ENCODE data around the gene ADORA3.

DNA sequence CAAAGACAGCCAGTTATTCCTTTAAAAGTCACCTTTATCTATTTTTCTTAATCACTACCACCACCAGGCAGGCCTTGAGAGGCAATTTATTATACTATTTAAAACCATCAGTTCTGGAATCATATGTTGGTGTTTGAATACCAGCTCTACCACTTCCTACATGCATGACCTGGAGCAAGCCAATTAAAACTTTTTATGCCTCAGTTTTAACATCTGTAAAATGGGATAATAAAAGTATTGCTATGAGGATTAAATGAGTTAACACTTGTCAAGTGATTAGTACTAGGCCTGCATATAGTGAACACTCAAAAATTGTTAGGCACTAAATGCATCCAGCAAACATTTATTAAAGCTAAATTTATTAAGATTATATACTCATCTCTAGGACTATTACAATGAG, 49.2 kb upstream of the ADORA3 start:
- no peak for TF ChIP-seq CTCF (IDR thresholded peaks at IDR 0.05; ENCODE audit: control extremely low read depth in 1 of 3, insufficient read depth in 1 of 3, low read depth in 1 of 3, low read length in 3 of 3)
- TF ChIP-seq TAF1 (IDR thresholded peaks at IDR 0.05; ENCODE audit: low read depth, low read length), result no peak
- TF ChIP-seq SIRT6 (IDR thresholded peaks at IDR 0.05; ENCODE audit: low read length), result no peak
- no peak for TF ChIP-seq JUND (IDR thresholded peaks at IDR 0.05; ENCODE audit: low read length)
- no peak for TF ChIP-seq EZH2 (IDR thresholded peaks at IDR 0.05; ENCODE audit: low read depth, low read length, severe bottlenecking)
- TF ChIP-seq ASH2L (IDR thresholded peaks at IDR 0.05; ENCODE audit: low read length), result no peak
- no peak for TF ChIP-seq GTF2F1 (IDR thresholded peaks at IDR 0.05; ENCODE audit: borderline replicate concordance, low read depth, low read length)
- TF ChIP-seq SP2 (IDR thresholded peaks at IDR 0.05; ENCODE audit: low read length), result no peak
- no peak for TF ChIP-seq POLR2A (IDR thresholded peaks at IDR 0.05; ENCODE audit: control extremely low read depth in 1 of 2, low read depth in 2 of 2, low read length in 2 of 2)

All from H1 (cell line).